ENCODE results near the gene MIA2.

Gene MIA2

GRCh38 chr14:39376667-39377403 lies 143.1 kb downstream of the MIA2 start:
- in situ Hi-C loops (cut with MboI; ENCODE audit: low sequenced_read_pairs): no loop called here

- in situ Hi-C loops (cut with MboI; ENCODE audit: low sequenced_read_pairs): no loop called here
Observed at GRCh38 chr14:39381366-39381765, 147.7 kb downstream of the MIA2 start.

GRCh38 chr14:39382463-39382862 lies 148.7 kb downstream of the MIA2 start:
- in situ Hi-C loops (cut with MboI; ENCODE audit: low sequenced_read_pairs): no loop called here

- in situ Hi-C loops (cut with MboI; ENCODE audit: low sequenced_read_pairs): no loop called here
Observed at GRCh38 chr14:39383026-39383660, 149.4 kb downstream of the MIA2 start.

GRCh38 chr14:39383741-39384140 lies 150.0 kb downstream of the MIA2 start:
- in situ Hi-C loops (cut with MboI; ENCODE audit: low sequenced_read_pairs): no loop called here

GRCh38 chr14:39384177-39384576 lies 150.5 kb downstream of the MIA2 start:
- in situ Hi-C loops (cut with MboI; ENCODE audit: low sequenced_read_pairs): no loop called here

- in situ Hi-C loops (cut with MboI; ENCODE audit: low sequenced_read_pairs): no loop called here
Observed at GRCh38 chr14:39393289-39393688, 159.6 kb downstream of the MIA2 start.

GRCh38 chr14:39395555-39396254 lies 162.0 kb downstream of the MIA2 start:
- in situ Hi-C loops (cut with MboI; ENCODE audit: low sequenced_read_pairs): no loop called here

- in situ Hi-C loops (cut with MboI; ENCODE audit: low sequenced_read_pairs): no loop called here
Observed at GRCh38 chr14:39396448-39396847, 162.7 kb downstream of the MIA2 start.

- in situ Hi-C loops (cut with MboI; ENCODE audit: low sequenced_read_pairs): no loop called here
Observed at GRCh38 chr14:39398382-39398781, 164.7 kb downstream of the MIA2 start.

- in situ Hi-C loops (cut with MboI; ENCODE audit: low sequenced_read_pairs): no loop called here
Observed at GRCh38 chr14:39406560-39406959, 172.8 kb downstream of the MIA2 start.

- in situ Hi-C loops (cut with MboI; ENCODE audit: low sequenced_read_pairs): no loop called here
Observed at GRCh38 chr14:39416072-39416471, 182.4 kb downstream of the MIA2 start.

- in situ Hi-C loops (cut with MboI; ENCODE audit: low sequenced_read_pairs): no loop called here
Observed at GRCh38 chr14:39417014-39417413, 183.3 kb downstream of the MIA2 start.

- in situ Hi-C loops (cut with MboI; ENCODE audit: low sequenced_read_pairs): no loop called here
Observed at GRCh38 chr14:39419272-39419671, 185.6 kb downstream of the MIA2 start.

GRCh38 chr14:39422243-39422642 lies 188.5 kb downstream of the MIA2 start:
- in situ Hi-C loops (cut with MboI; ENCODE audit: low sequenced_read_pairs): no loop called here

- in situ Hi-C loops (cut with MboI; ENCODE audit: low sequenced_read_pairs): no loop called here
Observed at GRCh38 chr14:39423793-39424192, 190.1 kb downstream of the MIA2 start.

- in situ Hi-C loops (cut with MboI; ENCODE audit: low sequenced_read_pairs): no loop called here
Observed at GRCh38 chr14:39425947-39426346, 192.2 kb downstream of the MIA2 start.

GRCh38 chr14:39426605-39427004 lies 192.9 kb downstream of the MIA2 start:
- in situ Hi-C loops (cut with MboI; ENCODE audit: low sequenced_read_pairs): no loop called here

- in situ Hi-C loops (cut with MboI; ENCODE audit: low sequenced_read_pairs): no loop called here
Observed at GRCh38 chr14:39428118-39428517, 194.4 kb downstream of the MIA2 start.

GRCh38 chr14:39430762-39431415 lies 197.2 kb downstream of the MIA2 start:
- in situ Hi-C loops (cut with MboI; ENCODE audit: low sequenced_read_pairs): no loop called here

GRCh38 chr14:39431416-39432178 lies 197.9 kb downstream of the MIA2 start:
- in situ Hi-C loops (cut with MboI; ENCODE audit: low sequenced_read_pairs): no loop called here

Measured in HL-60/S4 treated with phorbol 12-myristate 13-acetate at 8.2 ng/mL for 4 days and 3 days (cell line).